Stimulated activated CD4-positive, alpha-beta T cell treated with anti-CD3 and anti-CD28 coated beads, TNF-alpha, amount 100 ng/mL, for 1 hour (primary cell): ENCODE results near the gene ZNF763.
"Not testable (repeated sequence)": the region's sequence is repeated elsewhere in the genome, so short reads cannot be mapped to it uniquely, and the experiment has no call there.

ENCODE experiments used
- DNase-seq, 3 donors: peaks; one replicate each; pipeline ENCODE4 v3.0.0-alpha.2; 2020; ENCODE audit warnings: low read depth in 3 of 3, low spot score in 1 of 3

Gene ZNF763

GRCh38 chr19:11964858-11965645, at the start of gene ZNF763:
ZNF763 (plus strand) TSS chr19:11965040; CDS start chr19:11965209, 169 bp downstream.
- DNase-seq: peak; percentile 65 to 78 (median 75)

- DNase-seq: no peak
These were observed 42.9 kb upstream of the ZNF763 start for GRCh38 chr19:11921852-11922495.

GRCh38 chr19:11924886-11925650, 39.8 kb upstream of the ZNF763 start, which contains the start of gene ZNF700:
ZNF700 (plus strand) TSS chr19:11925107; CDS start chr19:11925211, 104 bp downstream.
- DNase-seq: peak; percentile 77 to 83 (median 80)

GRCh38 chr19:11925651-11926187, 39.1 kb upstream of the ZNF763 start:
- not testable (repeated sequence) for DNase-seq

- DNase-seq: no peak
These were observed 37.6 kb upstream of the ZNF763 start for GRCh38 chr19:11927227-11927626.

- DNase-seq: no peak
These were observed 33.8 kb upstream of the ZNF763 start for GRCh38 chr19:11931051-11931450.

DNA sequence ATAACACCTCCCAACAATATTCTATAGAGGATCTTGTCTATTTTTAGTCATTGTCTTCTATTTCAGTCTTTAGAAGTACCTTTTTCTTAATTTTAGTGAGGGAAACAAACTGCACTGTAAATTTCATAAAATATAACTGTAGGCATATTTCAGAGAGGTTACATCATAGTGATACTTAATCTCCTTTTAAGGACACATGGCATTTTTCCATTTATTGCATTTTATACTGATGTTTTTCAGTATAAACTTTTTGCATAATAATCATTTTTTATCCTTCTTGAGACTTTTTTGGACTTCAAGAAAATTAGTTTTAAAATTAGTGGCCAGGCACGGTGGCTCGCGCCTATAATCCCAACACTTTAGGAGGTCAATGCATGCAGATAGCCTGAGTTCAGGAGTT, 33.3 kb upstream of the ZNF763 start:
- DNase-seq: no peak

- not testable (repeated sequence) for DNase-seq
These were observed 29.0 kb upstream of the ZNF763 start for GRCh38 chr19:11935829-11936228.

- not testable (repeated sequence) for DNase-seq
These were observed 26.5 kb upstream of the ZNF763 start for GRCh38 chr19:11938383-11938782.

DNA sequence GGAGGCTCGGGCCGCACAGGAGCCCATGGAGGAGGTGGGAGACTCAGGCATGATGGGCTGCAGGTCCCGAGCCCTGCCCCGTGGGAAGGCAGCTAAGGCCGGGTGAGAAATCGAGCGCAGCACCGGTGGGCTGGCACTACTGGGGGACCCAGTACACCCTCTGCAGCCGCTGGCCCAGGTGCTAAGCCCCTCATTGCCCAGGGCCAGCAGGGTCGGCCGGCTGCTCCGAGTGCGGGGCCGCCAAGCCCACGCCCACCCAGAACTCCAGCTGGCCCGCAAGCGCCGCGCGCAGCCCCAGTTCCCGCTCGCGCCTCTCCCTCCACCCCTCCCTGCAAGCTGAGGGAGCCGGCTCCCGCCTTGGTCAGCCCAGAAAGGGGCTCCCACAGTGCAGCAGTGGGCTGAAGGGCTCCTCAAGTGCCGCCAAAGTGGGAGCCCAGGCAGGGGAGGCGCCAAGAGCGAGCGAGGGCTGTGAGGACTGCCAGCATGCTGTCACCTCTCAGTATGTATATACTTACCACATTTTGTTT, 23.4 kb upstream of the ZNF763 start:
- DNase-seq: not testable (repeated sequence)

DNA sequence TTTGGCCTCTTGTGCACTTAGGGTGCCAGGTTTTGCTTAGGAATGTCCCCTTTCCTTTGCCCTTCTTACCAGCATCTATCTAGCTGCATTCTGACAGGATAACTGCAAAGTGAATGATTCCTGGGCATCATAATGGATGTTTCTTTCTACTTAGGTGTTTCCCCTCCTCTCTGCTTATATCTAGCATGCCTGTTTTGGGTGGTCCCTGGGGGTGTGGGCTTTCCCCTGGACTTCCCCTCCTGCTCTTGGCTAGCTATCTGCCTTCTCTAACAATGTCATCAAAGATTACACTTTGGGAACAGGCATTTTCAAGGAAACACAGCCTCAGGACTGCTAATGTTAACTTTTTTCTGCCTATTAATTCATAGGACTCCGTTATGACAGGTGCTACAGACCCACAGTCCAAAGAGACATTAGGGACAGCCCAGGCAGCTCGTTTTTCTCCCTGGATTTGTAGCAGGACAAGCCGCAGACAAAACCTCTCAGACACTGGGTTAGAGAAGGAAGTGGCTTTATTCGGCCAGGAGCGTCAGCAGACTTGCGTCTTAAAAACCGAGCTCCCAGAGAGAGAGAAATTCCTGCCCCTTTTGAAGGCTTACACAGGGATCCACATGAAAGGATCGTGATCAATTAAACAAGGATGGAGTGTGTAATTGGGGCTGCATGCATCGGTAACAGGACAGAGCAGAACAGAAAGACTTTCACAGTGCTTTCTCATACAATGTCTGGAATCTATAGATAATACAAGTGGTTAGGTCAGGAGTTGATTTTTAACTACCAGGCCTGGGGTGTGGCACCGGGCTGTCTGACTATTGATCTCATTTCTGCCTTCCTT, 22.6 kb upstream of the ZNF763 start:
- DNase-seq: no peak

- DNase-seq: no peak
These were observed 22.1 kb upstream of the ZNF763 start for GRCh38 chr19:11942843-11943108.

DNA sequence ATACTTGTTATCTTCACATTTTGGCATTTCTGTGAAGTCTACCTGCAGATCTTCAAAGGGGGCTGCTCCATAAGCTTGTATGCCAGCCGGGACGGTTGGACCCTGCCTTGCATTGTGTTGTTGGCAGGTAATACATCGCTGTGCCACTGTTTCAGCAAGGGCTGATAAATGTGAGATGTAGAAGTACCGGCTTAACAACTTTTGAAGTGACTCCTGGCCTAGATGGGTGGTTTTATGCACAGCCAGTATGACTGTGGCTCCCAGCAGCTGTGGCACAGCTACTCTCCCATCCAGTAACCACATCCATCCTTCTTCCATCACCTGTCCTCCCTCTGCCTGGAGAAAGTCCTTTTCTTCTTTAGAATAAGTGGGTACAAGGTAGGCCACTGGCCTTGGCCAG, 20.2 kb upstream of the ZNF763 start:
- DNase-seq: no peak

- no peak for DNase-seq
These were observed 16.2 kb upstream of the ZNF763 start for GRCh38 chr19:11948646-11949045.

- DNase-seq: no peak
These were observed 15.6 kb upstream of the ZNF763 start for GRCh38 chr19:11949201-11949600.

GRCh38 chr19:11949614-11950080, 15.2 kb upstream of the ZNF763 start:
- DNase-seq: not testable (repeated sequence)

DNA sequence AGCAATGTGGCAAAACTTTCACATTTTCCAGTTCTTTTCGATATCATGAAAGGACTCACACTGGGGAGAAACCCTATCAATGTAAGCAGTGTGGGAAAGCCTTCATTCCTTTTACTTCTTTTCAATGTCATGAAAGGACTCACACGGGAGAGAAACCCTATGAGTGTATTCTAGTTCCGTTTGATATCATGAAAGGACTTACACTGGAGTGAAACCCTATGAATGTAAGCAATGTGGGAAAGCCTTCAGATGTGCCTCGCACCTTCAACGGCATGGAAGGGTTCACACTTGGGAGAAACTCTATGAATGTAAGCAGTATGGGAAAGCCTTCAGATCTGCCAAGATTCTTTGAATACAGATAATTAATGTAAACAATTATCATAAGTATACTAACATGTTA, 14.5 kb upstream of the ZNF763 start:
- no peak for DNase-seq

GRCh38 chr19:11963566-11964355, 1.1 kb upstream of the ZNF763 start:
- peak; percentile 32 to 55 (median 47) for DNase-seq

- no peak for DNase-seq
These were observed 363 bp upstream of the ZNF763 start for GRCh38 chr19:11964496-11964857.

DNA sequence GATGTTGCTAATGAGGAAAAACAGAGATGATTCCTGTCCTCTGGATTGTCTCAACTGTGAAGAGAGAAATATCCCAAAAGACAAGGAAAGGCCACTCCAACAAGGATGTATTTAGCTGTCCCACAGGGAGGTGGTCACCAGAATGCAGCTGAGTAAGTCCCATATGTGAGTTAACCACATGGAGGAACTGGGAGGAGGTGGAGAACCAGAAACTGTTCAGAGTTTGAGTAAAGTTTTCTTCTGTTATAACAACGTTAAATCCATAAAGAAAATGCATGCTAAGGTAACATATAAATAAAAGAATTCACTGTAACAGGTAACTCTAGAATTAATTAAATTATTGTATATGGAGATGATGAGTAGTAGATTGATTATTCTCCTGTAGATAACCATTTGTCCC, 5.3 kb downstream of the ZNF763 start:
- no peak for DNase-seq
